HG02571 (cell line): Measurements from ENCODE around the gene MAGI2.
"Not testable (repeated sequence)": the region's sequence is repeated elsewhere in the genome, so short reads cannot be mapped to it uniquely, and the experiment has no call there.

Experiments
- ATAC-seq: cut with Tn5 transposase; IDR thresholded peaks from one replicate; pipeline ENCODE4 v1.9.1; 2021; ENCODE audit warnings: mild to moderate bottlenecking, moderate library complexity; ENCODE audit not compliant: unreplicated experiment

MAGI2 gene

DNA sequence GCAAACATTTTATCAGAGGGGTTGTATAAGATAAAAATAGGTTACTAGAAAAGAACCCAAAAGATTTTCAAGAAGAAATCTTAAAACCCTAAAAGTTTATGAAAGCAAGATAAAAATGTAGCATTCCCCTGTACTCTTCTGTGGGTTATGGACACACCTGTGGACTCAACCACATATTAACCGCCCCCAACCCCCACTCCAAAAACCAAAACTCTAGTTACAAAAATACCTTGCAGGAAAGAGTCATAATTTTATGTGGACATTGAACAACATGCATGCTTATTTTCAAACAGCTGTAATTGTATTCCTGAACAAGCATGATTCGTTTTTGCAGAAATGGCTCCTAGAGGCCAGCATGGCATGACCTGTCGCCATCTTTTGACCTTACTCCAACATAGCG lies 1188.0 kb downstream of the MAGI2 start:
- ATAC-seq, result no peak

DNA sequence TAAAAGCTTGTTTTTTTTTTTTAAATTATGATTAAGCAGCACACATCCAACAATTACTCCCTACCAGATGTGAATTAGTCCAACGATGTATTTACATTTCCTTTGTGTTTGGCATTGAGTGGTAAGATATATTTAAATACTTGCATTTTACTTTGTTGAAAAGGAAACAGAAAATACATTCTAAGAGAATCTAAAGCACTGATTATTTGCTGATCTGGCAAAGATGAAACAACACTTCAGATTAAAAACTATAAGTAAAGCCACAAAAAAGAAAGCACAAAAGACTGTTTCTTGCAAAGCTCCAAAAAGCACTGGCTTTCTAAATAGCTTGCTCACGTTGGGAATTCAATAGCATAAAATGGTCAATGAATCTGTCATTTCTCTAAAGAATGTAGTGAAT lies 1188.4 kb downstream of the MAGI2 start:
- no peak for ATAC-seq

DNA sequence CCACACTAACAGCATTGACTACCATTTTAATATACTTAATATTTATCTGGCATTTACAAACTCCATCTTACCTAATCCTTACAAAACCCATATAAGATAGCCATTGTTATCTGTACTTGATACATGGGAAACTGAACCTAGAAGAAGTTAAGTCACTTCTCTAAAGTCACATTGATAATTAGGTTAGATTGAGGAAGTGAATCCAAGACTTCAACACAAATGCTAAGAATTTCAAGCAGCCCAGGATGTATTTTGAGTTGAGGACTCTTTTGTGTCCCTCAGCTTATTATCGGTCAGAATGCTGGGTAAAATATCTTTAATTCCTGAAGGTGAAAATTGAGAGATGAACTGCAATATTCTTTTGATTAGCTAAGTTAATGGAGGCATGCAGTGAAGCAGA lies 1189.4 kb downstream of the MAGI2 start:
- no peak for ATAC-seq

DNA sequence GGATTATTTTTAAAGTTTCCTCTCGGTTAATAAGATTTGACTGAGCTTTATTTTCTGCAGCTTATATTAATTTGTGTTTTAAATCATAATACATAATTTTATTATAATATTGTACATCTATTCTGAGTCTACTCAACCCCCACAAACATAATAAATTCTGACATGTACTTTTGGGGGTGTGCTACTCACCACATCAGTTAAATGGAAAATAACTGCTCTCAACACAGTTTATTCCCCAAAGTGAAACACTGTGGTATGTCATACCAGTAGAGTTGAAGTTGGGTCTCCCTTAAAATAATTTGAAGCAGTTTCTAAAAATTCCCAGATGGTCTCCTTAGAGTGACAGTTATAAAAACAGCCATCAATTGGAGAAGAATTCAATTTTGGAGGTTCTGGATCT lies 1191.7 kb downstream of the MAGI2 start:
- ATAC-seq, result no peak

- ATAC-seq, result no peak
These were observed 1192.2 kb downstream of the MAGI2 start for GRCh38 chr7:78261302-78261701.

GRCh38 chr7:78260826-78261225 lies 1192.6 kb downstream of the MAGI2 start:
- no peak for ATAC-seq

- no peak for ATAC-seq
These were observed 1198.8 kb downstream of the MAGI2 start for GRCh38 chr7:78254726-78255055.

DNA sequence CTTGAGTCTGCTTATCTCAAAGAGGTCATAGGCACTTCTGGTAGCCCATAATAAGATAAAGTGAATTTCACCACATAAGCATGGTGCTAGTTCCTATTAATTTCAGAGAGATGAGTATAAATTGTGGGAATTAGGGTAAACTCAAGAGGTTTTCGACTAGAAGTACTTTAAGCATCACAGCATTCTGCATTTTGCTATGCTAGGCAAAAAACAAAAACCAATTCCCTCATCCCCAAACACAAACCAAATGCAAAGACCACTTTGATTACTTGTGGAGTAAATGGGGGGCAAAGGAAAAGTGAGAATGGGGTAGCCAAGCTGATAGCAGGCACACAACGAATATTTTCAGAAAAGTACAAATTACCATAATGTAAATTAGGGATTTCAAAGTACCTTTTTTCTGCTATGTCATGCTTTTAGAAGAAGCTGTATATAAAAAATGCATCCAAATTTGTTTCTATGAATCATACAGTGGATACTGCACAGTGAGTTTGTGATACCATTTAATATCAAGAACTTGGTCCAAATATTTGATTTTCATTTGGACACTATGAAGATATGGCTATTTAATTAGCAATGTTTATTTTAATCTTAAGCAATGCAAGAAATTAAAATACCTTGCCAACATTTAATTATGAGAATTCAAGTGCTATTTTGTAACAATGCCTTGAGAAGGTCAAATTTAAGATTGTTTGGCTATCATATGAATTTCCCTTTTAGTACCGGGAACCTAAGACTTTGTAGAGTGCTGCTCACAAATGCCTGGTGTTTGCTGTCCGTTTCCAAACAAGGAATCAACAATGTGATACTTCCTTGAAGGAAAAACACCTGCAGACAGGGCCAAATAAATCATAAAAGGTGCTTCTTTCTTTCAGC lies 1199.4 kb downstream of the MAGI2 start:
- ATAC-seq, result no peak

DNA sequence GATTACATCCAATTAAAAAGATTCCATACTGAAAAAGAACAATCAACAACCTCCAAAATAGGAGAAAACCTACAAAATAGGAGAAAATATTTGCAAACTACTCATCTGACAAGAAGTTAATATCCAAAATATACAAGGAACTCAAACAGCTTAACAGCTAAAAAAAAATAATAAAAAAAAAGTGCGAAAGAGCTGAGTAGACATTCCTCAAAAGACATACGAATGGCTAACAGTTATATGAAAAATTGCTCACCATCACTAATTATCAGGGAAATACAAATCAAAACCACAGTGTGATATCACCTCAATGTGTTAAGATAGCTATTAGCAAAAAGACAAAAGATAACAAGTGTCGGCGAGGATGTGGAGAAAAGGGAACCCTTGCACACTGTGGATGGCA lies 1204.6 kb downstream of the MAGI2 start:
- no peak for ATAC-seq

DNA sequence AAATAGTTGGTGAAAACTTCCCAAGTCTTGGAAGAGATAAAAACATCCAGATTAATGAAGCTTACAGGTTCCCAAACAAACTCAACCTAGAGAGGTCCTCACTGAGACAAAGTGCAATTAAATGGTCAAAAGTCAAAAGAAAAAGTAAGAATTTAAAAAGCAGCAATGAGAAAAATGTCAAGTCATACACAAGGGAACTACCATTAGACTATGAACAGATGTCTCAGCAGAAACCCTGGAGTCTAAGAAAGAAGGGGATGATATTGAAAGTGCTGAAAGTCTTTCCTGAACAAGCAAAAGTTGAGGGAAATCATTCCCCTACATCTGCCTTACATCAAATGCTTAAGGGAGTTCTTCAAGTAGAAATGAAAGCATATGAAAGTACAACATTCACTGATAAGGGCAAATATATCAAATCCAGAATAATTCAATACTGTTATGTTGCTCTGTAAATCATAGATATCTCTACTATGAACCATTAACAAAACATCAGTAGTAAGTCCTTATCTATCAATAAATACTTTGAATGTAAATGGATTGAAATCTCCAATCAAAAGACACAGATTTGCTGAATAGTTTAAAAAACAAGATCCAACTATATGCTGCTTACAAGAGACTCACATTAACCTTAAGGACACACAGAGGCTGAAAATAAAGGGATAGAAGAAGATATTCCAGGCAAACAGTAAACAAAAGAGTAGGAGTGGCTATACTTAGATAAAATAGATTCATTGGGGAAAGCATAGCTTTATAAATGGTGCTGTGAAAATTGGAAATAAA lies 1205.4 kb downstream of the MAGI2 start:
- ATAC-seq, result no peak

GRCh38 chr7:78240179-78240578 lies 1213.3 kb downstream of the MAGI2 start:
- not testable (repeated sequence) for ATAC-seq

GRCh38 chr7:78234634-78235033 lies 1218.8 kb downstream of the MAGI2 start:
- no peak for ATAC-seq

DNA sequence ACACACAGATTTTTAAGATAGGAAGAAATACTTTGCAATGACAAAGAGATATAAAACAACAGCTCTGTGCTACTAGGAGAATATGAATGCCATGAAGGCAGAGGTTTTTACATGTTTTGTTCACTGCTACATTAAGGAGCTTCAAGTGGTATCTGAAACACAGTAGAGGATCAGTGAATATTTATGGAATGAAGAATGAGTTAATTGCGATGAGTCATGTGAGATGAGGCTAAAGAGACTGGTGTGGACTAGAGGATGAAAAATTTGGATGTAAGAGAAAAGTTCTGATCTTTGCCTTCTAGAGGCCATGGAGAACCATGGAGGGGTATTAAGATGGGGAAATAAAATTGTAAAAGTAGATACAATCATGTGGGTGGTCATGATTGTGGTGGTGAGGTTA lies 1220.7 kb downstream of the MAGI2 start:
- no peak for ATAC-seq

- ATAC-seq, result no peak
These were observed 1227.3 kb downstream of the MAGI2 start for GRCh38 chr7:78226059-78226719.

- ATAC-seq, result no peak
These were observed 1227.9 kb downstream of the MAGI2 start for GRCh38 chr7:78225534-78225933.

- ATAC-seq, result no peak
These were observed 1228.5 kb downstream of the MAGI2 start for GRCh38 chr7:78224923-78225322.

DNA sequence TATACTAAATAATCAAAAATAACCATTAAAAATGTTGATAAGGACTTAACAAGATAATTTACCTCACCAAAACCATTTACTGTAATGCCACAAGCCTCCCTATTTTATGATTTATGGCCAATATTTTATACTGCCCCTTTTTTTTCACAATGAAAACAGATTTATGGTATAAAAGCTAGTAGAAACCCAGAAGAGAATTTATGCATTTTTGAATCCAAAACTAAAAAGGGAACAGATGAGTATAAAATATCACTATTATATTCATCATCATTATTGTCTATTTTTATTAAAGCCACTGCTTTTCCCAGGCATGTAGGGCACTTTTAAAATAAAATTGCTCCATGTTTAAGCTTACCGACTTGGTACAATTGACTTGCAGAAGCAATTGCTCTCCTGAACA lies 1229.9 kb downstream of the MAGI2 start:
- no peak for ATAC-seq

DNA sequence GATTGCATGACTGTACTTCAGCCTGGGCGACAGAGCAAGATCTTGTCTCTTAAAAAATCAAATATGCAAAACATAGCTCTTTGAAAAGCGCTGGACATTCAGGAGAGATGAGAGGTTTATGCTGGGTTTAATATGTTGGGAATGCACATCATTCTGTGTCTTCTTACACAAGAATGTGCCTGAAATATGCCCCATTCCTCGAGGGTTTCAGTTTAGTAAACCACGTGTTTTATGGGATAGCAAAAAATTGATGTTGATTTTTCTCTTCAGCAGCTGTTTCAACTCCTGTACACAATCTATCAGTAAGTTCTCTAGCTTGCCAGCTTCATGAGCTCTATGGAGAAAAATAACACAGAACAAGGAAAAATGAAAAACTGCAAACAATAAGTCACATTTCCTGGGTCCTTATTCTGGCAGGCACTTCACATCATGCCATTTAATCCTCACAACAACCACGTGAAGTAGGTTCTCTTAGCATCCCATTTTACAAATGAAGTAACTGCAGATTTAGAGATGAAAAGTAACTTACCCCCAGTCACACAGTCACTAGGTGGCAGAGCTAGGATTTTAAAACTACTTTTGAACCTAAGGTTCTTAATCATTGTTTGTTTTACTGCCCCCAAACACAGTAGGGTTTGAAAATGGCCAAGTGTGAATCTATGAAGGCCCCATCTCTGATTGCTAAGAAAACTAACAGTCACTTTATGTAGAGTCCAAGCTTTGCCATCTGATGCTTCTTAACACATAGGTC lies 1231.3 kb downstream of the MAGI2 start:
- no peak for ATAC-seq

GRCh38 chr7:78220754-78221153 lies 1232.7 kb downstream of the MAGI2 start:
- no peak for ATAC-seq

- no peak for ATAC-seq
These were observed 1234.6 kb downstream of the MAGI2 start for GRCh38 chr7:78218876-78219275.

GRCh38 chr7:78218051-78218450 lies 1235.4 kb downstream of the MAGI2 start:
- ATAC-seq, result no peak
